HCEC 1CT (cell line): ENCODE results near the gene PABPN1L.
A peak's percentile ranks its signal among the peaks of the same experiment; 100 is the strongest.

Experiments used
- DNase-seq: peaks from one replicate; pipeline ENCODE4 v3.0.0-alpha.2; 2017

The PABPN1L gene

GRCh38 chr16:88867581-88868246, 1.3 kb upstream of the PABPN1L start:
- DNase-seq: no peak

- no peak for DNase-seq
These were observed 718 bp downstream of the PABPN1L start for GRCh38 chr16:88865742-88866141.

- no peak for DNase-seq
These were observed 1.1 kb downstream of the PABPN1L start for GRCh38 chr16:88865310-88865709.

- no peak for DNase-seq
These were observed 1.9 kb downstream of the PABPN1L start for GRCh38 chr16:88864521-88864920.

- no peak for DNase-seq
These were observed 2.4 kb downstream of the PABPN1L start for GRCh38 chr16:88864099-88864498.

GRCh38 chr16:88863426-88863825, 3.0 kb downstream of the PABPN1L start:
- DNase-seq: no peak

- DNase-seq: no peak
These were observed 3.5 kb downstream of the PABPN1L start for GRCh38 chr16:88862968-88863367.

- DNase-seq: no peak
These were observed 5.1 kb downstream of the PABPN1L start for GRCh38 chr16:88861359-88861758.

GRCh38 chr16:88859381-88860091, 6.9 kb downstream of the PABPN1L start:
- no peak for DNase-seq

GRCh38 chr16:88857728-88858339, 8.6 kb downstream of the PABPN1L start:
- DNase-seq: peak; percentile 70

- DNase-seq: peak; percentile 92
These were observed 9.4 kb downstream of the PABPN1L start, which contains the start of the genes GALNS and TRAPPC2L for GRCh38 chr16:88856828-88857727. GALNS (minus strand) TSS chr16:88856947; CDS start chr16:88856877, 70 bp downstream. TRAPPC2L (plus strand) TSS chr16:88857127; CDS start chr16:88857151, 24 bp downstream.

GRCh38 chr16:88856122-88856827, 10.2 kb downstream of the PABPN1L start:
- no peak for DNase-seq

GRCh38 chr16:88855736-88856121, 10.7 kb downstream of the PABPN1L start:
- no peak for DNase-seq

GRCh38 chr16:88855176-88855575, 11.3 kb downstream of the PABPN1L start:
- no peak for DNase-seq

GRCh38 chr16:88854306-88855111, 12.0 kb downstream of the PABPN1L start:
- DNase-seq: no peak

- DNase-seq: no peak
These were observed 13.0 kb downstream of the PABPN1L start for GRCh38 chr16:88853325-88853941.

GRCh38 chr16:88851616-88852015, 14.8 kb downstream of the PABPN1L start:
- no peak for DNase-seq

- no peak for DNase-seq
These were observed 15.8 kb downstream of the PABPN1L start for GRCh38 chr16:88850531-88851199.

GRCh38 chr16:88848557-88848956, 17.9 kb downstream of the PABPN1L start:
- DNase-seq: no peak

GRCh38 chr16:88847654-88848053, 18.8 kb downstream of the PABPN1L start:
- DNase-seq: no peak
